ENCODE measurements around the gene LYPD1.

Gene LYPD1

DNA sequence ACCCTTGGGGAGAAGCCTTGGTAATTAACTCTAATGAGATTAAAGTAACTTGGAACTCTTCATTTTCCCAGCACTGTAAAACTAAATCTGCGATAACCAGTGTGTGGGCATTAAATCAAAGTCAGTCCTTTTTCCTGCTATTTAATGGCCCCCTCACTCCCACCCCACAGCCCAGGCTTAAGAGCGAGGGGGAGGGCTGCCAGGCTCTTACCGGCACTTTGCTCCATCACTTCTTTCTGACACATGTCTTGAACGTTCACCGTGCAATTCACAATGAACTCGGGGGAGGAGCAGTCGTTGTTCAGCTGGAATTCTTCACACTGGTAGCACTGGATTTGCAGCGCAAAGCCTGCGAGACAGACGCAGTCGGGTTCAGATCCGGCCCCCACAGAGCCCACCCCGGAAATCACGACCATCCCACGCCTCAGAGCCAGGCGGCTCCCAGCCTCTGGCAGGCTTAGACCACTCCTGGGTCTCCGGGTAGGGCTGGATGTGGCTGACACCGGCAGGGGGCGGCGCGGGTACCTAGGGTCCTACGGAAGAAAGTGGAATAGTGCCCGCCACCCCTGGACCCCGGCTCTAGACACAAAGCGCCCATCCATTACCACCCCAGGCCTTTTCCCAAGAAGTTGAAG is 1.7 kb downstream of the LYPD1 start:
- DNase-seq, result no peak

DNA sequence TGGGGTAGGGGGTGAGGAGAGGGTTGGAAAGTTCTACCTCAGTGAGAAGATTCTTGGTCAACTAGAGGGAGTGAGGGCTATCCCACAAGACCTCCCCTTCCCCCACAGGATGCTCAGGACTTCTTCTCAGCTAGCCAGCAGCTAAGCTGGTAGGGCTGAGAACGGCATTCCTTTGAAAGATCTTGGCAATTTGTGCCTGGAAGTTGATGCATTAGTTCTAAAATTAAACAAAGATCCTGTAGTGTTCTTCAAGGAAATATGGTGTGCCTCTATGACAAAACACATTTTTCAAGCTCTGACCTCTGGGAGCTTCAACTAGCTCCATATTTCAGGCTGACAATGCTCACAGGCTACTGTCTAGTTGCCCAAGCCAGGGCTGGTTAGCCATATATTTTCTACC is 2.3 kb downstream of the LYPD1 start:
- no peak for DNase-seq

DNA sequence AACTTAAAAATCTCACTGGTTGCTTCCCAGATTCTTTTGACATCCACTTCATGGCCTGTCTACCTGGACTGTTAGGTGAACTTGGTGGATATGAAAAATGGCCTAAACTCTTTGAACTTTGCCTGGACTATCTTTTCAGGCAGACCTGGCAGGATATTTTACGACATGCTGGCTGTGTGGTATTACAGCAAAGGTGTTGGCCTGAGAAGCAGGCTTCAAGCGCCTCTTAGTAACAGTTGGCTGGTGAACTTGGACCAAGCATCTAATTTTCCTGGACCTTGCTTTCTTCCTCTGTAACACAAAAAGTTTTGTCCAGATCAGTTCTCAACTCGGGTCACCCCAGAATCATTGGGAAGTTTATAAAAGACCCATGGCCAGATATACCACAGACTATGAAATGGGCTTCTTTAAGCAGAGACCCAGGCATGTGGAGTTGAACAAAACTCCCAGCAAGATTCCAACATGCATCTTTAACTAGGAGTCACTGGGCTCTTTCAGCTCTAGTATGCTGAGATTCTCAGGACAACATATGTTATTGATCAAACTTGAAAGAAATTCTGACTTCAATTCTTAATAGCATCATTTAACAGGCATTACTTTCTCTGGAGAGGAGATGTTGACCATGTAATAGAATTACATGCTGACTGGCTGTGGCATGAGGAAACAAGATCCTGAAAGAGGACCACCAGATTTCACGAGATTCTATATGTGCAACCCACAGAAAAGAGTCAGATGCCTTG is 4.4 kb downstream of the LYPD1 start:
- no peak for DNase-seq

DNA sequence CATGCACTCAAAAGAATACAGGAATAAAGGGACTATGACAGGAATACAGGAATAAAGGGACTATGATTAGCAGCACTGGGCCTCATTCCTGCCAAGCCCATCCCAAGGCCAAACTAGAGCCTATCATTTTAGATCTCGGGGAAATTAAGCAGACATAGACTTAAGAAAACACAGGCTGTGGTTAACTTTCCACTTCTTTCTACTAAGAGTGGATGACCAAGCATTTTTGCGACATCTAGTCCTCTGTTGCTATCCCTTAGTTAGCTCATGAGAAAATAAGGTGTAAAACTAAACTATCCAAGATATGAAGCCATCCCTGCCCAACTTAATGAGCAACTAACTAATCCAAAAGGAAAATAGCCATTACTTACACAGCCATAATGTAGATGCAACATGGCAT is 5.9 kb downstream of the LYPD1 start:
- no peak for DNase-seq

DNA sequence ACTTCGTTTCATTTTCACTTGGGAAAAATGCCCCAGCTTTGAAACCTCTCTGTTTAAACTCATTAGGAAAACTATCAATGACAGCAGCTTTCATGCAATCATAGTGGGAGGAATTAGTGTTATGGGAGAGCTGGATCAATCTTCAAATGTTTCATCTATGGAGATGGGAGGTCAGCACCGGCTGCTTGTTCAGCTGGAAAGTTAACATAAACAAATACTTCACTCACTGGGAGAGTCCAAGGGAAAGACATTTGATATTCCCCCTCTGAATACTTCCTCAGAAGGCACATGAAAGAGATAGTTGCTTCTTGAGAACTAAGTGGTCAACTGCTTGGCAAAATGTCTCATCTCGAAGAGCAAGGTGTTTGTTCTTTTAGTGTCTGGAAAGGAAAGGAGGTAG is 7.3 kb downstream of the LYPD1 start:
- no peak for DNase-seq

DNA sequence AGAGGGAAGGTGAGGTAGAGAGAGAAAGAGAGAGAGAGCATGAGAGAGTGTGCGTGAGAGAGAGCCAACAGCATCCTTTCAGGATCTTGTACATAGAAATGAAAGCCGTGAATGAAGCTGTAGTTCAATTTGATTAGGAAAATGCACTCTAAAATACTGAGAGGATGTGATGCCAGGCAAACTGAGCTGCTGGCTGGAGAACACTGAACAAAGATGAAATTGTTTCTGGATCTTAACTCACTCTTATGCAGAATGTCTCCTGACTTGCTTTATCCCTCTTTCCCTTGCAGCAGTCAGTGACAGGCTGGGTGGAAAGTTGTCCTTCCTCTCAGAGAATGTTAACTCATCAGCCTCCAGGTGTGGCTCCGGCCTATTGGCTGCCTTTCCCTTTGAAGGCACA is 10.7 kb downstream of the LYPD1 start:
- no peak for DNase-seq

DNA sequence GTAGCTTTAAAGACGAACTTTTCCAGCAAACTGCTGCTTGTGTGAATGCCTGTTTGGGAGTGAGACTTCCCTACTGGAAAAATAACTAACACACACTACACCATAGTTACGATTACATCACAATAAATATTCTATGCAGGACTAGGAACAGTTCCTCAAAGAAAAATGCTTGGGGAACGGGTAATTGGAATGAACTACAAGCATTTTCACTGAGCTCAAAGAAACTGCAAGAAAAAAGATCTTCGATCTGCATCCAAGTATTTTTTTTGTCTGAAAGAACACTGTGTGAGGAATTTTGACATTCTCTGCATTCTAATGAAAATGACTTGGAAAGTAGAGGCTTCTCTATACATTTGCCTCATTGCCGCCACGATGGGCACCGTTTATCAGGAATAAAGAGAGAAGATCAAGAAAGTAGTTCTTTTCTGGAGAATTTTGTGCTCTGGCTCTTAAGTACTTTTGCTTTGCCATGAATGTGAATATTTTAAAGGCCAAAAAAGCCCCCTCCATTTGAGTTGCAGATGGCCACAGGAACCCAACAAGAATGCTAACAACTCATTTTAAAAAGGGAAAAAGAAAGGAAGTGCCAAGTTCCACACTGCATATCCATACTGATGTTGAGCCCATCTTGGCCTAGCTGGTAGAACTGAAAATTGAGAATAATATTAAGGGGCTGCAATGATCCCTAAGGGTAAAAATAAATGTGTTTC is 13.6 kb downstream of the LYPD1 start:
- no peak for DNase-seq

DNA sequence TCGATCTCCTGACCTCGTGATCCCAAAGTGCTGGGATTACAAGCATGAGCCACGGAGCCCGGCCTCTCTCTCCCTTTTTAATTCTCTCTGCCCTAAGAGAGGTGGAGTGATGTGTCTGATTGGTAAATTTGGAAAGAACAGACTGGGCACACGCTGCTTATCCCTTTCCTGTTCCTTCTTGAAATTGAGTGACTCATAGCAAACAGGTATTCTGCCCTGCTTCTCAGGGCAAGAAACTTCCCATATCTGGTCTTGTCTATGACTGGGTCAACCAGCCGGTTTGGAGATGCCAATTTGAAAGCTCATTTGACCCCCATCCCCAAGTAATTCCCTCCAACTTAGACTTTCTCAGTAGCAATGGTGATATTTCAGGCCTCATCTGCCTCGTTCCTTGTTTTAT is 15.0 kb downstream of the LYPD1 start:
- no peak for DNase-seq

DNA sequence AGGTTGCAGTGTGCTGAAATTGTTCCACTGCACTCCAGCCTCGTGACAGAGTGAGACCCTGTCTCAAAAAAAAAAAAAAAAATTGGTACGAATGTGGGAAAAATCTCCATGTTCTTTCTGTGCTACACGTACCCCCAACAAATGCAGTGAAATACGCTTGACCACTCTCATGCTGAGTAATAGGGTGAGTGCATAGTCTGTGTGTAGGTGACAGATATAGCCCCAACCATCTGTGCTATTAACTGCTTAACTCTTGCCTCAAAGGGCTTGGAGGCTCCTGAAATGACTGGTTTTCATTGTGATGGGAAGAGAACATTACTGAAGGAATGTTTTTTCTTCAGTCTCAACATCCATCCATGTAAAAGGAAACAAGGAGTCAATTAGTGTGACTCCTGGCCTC is 15.7 kb downstream of the LYPD1 start:
- DNase-seq, result no peak

DNA sequence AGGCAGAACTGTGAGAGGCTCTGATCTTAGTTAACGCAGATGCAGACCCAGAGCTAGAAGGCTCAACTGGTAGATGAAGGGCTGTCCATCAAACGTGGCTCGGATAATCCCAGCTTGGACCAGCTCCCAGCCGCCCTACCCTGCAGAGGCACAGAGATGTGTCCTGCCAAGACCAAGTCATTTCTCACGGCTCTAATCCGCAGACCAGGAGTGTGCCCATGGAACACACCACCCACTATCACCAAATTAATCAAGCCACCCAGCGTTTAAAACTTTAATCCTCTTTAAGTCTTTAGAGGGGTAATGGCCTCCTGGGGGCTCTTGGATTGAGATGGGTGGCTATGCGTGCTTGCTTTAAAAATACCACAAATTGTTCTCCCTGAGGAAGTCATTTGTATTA is 17.5 kb downstream of the LYPD1 start:
- DNase-seq, result no peak

DNA sequence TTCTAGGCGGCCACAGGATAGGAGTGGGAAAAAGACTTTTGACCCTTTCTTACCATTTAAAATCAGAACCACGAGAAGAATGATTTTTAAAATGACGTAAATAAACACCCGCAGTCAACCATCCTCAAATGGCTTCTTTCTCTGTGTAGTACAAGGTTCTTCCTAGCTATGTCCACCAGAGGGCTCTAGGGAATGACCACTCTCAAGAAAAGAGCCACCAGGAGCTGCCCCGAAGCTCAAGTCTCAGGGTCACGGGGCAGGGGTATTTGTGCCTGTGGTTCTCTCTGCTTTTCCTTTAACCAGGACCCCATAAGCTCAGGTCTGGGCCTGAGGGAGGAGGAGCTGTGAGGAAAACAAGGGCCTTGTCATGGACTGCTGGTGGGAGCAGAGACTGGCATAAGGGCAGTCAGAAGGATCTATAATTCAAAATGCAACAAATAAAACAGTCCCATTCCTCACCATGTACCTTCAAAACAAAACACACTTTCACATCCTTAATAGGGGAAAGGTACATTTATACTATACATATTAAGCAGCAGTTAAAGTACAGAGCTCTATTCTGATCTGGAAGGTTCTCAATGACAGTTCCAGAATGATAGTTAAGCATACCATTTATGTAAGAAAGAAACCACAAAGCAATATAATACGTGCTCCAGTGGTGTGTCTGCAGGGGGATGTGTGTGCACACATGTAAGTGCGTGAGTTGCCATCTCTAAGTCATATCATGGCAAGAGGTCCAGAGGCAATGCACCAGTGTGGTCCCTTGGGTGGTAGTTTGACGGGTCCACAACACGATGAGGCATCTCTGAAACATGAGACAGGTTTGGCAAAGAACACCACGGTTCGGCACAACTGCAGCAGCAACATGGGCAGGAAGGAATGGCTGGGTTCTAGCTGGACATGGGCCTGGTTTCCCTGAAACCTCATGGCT is 18.6 kb downstream of the LYPD1 start:
- DNase-seq, result no peak

DNA sequence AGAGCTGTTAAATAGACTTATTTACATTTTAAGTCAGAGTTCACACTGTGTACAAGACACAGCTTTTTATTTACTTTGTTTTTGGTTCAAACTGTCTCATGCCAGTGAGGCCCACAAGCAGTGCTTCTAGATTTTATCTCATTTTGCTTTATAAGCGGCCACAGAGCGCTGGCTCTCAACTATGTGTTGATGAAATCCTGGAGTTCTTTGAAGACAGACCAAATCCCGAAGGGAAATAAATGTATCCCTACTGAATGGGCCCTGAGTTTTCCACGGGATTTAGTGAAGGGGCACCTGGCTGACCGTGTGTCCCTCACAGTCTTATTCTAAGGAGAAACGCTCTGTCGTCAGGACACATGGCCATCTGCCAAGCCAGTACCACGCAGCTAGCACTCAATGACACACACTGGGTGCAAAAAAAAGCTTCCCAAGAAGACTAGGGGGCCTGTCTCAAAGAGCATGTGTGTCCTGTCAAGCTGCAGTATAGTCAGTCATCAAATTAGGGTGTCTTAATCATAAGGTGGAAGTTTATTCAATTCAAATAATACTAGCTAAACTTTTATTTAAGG is 23.4 kb downstream of the LYPD1 start:
- DNase-seq, result no peak

DNA sequence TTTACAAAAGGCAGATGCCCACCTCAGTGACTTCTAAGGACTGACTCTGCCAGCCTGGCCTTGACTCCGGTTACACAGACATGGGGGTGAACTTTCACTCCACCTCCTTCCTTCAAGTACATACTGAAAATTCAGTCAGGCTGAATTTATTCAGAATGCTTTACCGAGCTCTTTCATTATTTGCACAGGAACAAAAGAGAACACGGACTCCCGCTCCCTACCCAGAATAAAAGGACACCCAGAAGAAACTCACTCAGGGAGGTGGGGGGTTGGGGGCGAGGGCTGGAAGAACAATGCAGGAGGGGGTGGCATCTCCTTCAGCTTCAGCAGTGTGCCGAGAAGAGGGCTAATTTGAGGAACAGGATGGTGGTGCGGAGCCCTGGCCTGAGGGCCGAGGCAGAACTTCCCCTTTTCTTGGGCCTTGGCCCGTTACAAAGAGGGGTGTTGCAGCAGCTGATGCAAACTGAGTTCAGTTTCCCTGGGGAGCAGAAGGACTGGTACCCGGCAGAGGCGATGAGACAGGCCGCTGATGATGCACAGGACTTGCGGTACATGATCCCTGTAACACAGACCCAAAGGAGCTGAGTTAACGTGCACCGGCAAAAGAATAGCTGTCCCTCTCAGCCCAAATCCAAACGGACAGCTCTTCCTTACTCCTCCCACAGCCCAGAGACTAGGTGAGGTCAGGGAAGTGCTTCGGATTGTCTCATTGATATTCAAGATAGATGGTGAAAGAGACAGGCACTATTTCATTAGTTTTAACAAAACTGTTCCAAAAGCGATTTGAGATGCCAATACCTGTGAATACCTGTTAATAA is 24.1 kb downstream of the LYPD1 start:
- no peak for DNase-seq

DNA sequence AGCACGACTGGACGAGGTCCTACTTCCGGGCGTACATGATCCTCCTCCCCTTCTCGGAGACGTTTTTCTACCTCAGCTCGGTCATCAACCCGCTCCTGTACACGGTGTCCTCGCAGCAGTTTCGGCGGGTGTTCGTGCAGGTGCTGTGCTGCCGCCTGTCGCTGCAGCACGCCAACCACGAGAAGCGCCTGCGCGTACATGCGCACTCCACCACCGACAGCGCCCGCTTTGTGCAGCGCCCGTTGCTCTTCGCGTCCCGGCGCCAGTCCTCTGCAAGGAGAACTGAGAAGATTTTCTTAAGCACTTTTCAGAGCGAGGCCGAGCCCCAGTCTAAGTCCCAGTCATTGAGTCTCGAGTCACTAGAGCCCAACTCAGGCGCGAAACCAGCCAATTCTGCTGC is 24.8 kb downstream of the LYPD1 start:
- DNase-seq, result no peak

DNA sequence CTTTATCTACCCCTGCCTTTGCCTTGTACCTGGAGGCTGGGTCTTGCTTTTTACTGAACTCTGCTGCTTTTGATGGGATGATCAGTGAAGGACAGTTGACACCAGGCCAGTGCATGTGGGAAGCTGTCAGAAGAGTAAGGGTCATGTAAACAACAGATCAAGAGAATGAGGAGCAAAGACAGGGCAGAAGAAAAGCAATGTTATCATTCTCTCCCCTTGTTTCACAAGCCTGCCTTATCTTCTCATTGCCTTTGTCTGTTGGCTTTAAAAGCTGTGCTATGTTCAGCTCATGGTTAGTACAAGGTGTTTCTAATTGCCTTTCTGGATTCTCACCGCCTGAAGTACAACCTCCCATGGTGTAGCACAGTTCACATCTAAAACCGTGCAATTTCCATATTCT is 27.6 kb downstream of the LYPD1 start:
- no peak for DNase-seq

DNA sequence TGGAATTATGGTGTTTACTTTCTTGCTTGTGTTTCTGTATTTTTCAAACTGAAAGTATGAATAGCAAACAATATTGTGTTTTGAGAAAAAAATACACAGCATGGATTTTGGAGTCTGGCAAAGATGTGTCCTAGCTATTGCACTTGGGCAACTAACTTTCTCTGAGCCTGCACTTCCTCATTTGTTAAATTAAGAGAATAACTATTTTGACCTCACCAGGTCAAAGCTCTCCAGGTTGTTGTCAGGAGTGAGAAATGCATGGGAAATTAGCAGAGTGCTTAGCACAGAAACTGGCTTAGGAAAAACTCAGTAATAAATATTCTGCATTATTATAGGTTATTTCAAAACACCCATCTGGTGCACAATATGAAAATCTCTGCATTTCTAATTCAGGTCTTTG is 28.2 kb downstream of the LYPD1 start:
- DNase-seq, result no peak

DNA sequence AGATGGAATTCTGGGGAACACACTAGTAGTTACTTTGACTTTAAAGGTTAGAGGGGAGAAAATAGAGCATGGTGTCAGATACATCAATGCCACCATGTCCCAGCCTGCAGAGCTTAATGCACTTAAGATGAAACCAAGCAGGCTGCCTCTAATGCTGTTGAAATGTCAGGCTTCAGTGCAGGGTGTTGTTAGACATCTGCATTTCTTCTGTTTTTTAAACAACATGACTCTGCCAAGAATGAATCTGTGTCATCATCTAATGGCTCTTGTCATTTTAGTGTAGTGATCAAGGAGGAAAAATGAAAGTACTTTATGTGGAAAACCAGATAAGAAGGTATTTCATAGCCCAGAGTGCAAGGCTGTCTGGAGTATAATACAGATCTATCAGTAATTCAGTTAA is 29.9 kb downstream of the LYPD1 start:
- DNase-seq, result no peak

DNA sequence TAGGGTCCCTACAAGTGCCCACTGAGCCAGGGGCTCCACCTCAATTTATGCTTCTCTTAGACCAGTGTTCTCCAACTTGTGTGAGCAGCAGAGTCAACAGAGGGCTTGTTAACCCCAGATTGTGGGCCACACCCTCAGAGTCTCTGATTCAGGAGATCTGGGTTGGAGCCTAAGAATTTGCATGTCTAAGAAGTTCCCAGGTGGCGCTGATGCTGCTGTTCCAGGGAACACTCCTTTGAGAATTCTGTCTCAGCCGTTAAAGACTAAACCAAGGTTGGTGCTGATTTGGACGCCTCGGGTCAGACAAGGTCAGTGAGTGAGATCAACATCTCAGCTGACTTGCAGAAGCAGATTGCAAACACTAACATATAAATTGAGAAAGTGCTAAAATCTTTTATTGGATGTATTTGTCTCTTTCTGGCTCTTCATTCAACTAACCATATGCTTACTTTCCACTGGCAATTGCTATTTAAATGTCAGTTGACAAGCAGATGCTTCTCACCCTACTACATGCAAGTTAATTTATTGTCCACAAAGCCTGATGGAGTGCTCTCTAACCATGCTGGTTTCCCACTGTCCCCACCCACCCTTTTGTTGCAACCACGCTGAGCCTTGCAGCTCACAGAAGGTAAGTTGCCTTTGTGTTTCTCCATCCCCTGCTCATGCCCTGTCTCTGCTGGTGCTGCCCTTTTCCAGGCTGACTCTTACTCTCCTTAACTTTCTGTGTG is 31.5 kb downstream of the LYPD1 start:
- no peak for DNase-seq

DNA sequence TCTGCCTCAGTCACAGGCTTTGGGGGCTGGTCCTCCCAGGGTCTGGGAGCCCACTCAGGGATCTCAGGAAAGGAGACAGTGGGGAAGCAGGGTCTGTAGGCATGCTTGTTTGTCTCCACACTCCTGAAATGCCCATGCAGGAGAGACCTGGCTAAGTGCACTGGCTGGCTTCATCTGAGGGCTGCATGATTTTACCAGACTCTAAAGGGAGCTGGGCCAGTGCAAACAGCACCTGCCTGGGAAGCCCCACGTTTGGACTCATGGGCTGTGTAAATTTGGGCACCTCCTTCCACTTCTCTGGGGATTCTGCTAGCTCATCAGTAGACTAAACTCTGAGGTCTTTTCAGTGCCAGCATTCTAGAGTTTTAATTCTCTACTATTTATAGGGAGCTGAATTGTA is 33.7 kb downstream of the LYPD1 start:
- no peak for DNase-seq

DNA sequence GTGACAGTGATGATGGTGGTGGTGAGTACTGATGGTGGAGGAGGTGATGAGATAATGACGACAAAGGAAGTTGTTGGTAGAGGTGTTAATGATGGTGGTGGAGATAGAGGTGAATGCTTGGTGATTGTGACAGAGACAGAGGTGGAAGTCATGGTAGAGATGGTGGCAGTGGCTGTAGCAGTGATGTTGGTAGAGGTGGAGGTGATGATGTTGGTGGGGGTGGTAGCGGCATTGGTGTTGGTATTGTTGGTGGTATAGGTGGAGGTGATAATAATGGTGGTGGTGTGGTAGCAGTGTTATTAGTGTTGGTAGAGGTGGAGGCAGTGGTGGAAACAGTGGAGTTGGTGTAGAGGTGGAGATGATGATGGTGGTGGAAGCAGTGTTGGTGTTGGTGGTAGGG is 36.4 kb downstream of the LYPD1 start:
- DNase-seq, result no peak

DNA sequence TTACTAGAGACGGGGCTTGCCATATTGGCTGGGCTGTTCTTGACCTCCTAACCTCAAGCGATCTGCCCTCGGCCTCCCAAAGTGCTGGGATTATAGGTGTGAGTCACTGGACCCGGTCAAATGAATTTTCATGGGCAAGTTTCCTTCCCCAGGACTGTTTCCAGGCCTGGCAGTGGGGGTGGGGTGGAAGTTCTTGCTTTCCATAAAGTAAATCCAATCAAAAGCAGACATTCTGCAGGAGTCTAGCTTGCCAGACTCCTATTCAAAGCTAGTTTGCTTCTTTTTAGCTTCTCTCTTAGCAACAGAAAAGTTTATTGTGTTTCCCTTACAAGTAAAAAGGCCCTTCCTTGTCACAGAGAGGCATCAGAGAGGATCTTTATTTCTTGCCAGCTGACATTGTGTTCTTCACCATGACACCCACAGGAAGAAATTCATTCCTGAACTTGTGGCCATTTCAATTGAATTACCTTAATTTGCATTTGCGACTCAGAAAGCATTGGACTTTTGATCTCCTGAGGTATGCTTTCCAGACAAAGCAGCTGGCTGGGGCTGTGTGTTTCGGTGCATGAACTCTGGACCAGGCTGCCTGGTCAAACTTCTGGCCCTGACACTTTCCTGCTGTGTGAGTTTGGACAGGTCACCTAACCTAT is 37.9 kb downstream of the LYPD1 start:
- DNase-seq, result no peak
